Glutamatergic neuron (in vitro differentiated cells): ENCODE measurements around the gene MROH8. TPM values are rescaled to one million over a fixed set of nuclear protein-coding genes. Genes with fewer than 3 reads are reported as not detected.

Experiments
- DNase-seq: peaks from one replicate; pipeline ENCODE4 v3.0.0; 2022
- H3K27ac Mint-ChIP-seq: one replicate; pipeline ENCODE4 v1.8.0; 2020; ENCODE audit warnings: mild to moderate bottlenecking, mixed read lengths, inconsistent platforms; ENCODE audit not compliant: unreplicated experiment
- H3K27me3 Mint-ChIP-seq: one replicate; pipeline ENCODE4 v1.8.0; 2020; ENCODE audit warnings: mild to moderate bottlenecking, moderate library complexity, mixed read lengths, inconsistent platforms; ENCODE audit not compliant: unreplicated experiment
- H3K36me3 Mint-ChIP-seq: one replicate; pipeline ENCODE4 v1.8.0; 2020; ENCODE audit warnings: mild to moderate bottlenecking, mixed read lengths, inconsistent platforms; ENCODE audit not compliant: unreplicated experiment
- H3K4me1 Mint-ChIP-seq: one replicate; pipeline ENCODE4 v1.8.0; 2020; ENCODE audit warnings: mild to moderate bottlenecking, low read depth, mixed read lengths, inconsistent platforms; ENCODE audit not compliant: unreplicated experiment
- H3K4me3 Mint-ChIP-seq: one replicate; pipeline ENCODE4 v1.8.0; 2020; ENCODE audit warnings: mild to moderate bottlenecking, mixed read lengths, inconsistent platforms; ENCODE audit not compliant: unreplicated experiment
- H3K9me3 Mint-ChIP-seq: one replicate; pipeline ENCODE4 v1.8.0; 2020; ENCODE audit warnings: mild to moderate bottlenecking, moderate library complexity, mixed read lengths, inconsistent platforms; ENCODE audit not compliant: unreplicated experiment
- total RNA-seq: library from RNA; stranded (reverse); fragmentation: NEBNext Ultra II Directional; extraction: Animal tissue kit (Norgen Biotek cat#: 25700); gene quantifications from one replicate; pipeline ENCODE4 v1.2.1, GENCODE V29; 2021; ENCODE audit not compliant: unreplicated experiment
- TF ChIP-seq, protein P1 (sequence below): fragments of 200-600 bp; sonication (generic); IDR thresholded peaks from one replicate; pipeline ENCODE4 v1.5.0; 2021; ENCODE audit not compliant: partially characterized antibody, unreplicated experiment

Gene MROH8
- total RNA-seq, 1 donor from 2014 or later: 2.6 TPM

DNA sequence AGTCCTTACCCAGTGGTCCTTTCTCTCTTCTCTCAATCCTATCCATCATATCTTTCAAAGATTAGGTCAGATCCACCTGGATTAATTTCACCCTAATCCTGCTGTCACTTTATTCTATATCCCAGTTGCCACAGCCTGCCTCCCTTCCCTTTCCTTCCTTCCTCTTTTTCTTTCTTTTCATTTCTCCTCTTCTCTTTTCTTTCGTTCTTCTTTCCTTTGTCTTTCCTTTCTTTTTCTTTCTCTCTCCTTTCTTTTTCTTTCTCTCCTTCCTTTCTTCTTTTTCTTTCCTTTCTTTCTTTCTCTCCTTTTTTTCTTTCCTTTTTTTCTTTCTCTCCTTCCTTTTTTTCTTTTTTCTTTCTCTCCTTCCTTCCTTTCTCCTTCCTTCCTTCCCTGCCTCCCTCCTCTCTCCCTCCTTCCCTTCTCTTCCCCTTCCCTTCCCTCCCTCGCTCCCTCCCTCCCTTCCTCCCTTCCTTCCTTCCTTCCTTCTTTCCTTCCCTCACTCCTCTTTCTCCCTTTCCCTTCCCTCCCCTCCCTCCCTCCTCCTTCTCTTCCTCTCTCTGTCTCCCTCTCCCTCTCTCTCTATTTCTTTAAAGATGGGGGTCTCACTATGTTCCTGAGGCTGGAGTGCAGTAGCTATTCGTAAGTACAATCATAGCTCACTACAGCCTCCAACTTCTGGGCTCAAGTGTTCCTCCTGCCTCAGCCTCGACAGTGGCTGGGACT, 15.4 kb downstream of the MROH8 start:
- TF ChIP-seq, protein P1, sequence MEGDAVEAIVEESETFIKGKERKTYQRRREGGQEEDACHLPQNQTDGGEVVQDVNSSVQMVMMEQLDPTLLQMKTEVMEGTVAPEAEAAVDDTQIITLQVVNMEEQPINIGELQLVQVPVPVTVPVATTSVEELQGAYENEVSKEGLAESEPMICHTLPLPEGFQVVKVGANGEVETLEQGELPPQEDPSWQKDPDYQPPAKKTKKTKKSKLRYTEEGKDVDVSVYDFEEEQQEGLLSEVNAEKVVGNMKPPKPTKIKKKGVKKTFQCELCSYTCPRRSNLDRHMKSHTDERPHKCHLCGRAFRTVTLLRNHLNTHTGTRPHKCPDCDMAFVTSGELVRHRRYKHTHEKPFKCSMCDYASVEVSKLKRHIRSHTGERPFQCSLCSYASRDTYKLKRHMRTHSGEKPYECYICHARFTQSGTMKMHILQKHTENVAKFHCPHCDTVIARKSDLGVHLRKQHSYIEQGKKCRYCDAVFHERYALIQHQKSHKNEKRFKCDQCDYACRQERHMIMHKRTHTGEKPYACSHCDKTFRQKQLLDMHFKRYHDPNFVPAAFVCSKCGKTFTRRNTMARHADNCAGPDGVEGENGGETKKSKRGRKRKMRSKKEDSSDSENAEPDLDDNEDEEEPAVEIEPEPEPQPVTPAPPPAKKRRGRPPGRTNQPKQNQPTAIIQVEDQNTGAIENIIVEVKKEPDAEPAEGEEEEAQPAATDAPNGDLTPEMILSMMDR: no peak
- Mint-ChIP-seq H3K27me3 (peaks cover 3% of the 10 kb centered on the region), H3K4me3 (no peak overlapping the region)

DNA sequence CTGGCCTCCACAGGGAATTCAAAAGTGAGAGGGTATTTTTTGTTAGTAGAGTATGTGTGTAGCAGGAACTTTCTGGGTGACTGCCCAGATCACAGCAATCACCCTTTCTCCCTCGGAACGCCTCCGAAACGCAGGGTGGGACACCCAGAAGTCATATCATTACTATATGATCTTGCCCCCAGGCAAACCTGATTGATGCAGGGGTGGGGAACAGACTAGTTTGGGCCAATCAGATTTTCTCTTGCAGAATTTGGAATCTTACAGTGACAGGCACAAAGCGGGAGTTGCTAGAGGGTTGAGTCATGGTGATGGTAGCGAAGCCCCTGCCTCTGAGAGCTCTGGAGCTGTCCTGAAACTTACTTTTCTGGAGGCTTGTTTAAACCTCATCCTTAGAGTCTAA, 16.7 kb downstream of the MROH8 start:
- no peak overlapping the region for H3K4me3 Mint-ChIP-seq
- H3K27me3 Mint-ChIP-seq: peaks cover 3% of the 10 kb centered on the region
- no peak overlapping the region for H3K27ac Mint-ChIP-seq
- no peaks in the 10 kb centered on the region for H3K36me3 Mint-ChIP-seq
- no peaks in the 10 kb centered on the region for H3K4me1 Mint-ChIP-seq
- DNase-seq: no peak
- TF ChIP-seq, protein P1: no peak
- H3K9me3 Mint-ChIP-seq: no peaks in the 10 kb centered on the region

More for the DNA sequence above, 15.4 kb downstream of the MROH8 start:
- no peak overlapping the region for H3K27ac Mint-ChIP-seq
- peaks cover 2% of the 10 kb centered on the region for H3K9me3 Mint-ChIP-seq
- H3K36me3 Mint-ChIP-seq: no peaks in the 10 kb centered on the region
- no peak for DNase-seq
- no peaks in the 10 kb centered on the region for H3K4me1 Mint-ChIP-seq

DNA sequence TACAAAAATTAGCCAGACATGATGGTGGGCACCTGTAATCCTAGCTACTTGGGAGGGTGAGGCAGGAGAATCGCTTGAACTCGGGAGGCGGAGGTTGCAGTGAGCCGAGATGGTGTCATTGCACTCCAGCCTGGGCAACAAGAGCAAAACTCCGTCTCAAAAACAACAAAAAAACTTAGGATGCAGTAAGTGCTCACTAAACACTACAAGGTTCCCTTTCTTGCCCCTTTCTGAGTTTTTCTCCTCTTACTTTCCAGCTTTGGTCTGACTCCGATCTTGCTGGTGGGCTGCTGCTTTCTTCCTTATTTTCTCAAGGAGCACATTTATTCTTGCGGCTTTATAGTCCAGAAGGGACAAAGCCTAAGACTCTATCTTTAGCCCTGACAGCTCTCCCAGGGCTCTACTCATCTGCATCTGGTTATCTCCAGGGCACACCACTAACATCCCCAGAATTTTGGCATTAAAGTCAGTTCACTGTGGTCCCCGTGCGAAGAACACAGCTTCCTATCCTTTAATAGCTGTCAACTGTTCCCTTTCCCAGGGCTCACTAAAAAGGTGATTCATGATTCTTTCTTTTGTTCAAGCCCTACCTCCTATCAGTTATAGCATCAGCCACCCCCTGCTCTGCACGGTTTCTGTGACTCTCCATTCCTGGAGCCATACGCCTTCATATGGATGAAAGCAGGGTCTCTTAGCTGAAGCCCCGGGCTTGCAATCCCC, 17.4 kb downstream of the MROH8 start:
- no peak overlapping the region for H3K27ac Mint-ChIP-seq
- no peak for DNase-seq
- H3K36me3 Mint-ChIP-seq: no peaks in the 10 kb centered on the region
- H3K27me3 Mint-ChIP-seq: peaks cover 3% of the 10 kb centered on the region
- TF ChIP-seq, protein P1: no peak
- H3K4me1 Mint-ChIP-seq: no peaks in the 10 kb centered on the region
- no peak overlapping the region for H3K4me3 Mint-ChIP-seq
- H3K9me3 Mint-ChIP-seq: no peaks in the 10 kb centered on the region

DNA sequence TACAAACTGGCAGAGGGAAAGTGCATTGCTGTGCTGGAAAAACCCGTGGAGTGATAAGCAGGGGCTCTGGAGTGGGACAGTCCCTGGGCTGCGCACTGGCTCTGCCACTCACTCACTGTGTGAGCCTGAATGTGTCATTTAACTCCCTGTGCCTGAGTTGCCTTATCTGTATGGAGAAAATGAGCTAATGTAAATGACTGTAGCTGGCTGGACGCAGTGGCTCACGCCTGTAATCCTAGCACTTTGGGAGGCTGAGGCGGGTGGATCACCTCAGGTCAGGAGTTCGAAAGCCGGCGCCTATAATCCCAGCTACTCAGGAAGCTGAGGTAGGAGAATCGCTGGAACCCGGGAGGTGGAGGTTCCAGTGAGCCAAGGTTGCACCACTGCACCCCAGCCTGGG, 18.7 kb downstream of the MROH8 start:
- Mint-ChIP-seq H3K4me3 (no peak overlapping the region), H3K27me3 (peaks cover 3% of the 10 kb centered on the region), H3K4me1 (no peaks in the 10 kb centered on the region), H3K36me3 (no peaks in the 10 kb centered on the region), H3K9me3 (no peaks in the 10 kb centered on the region), H3K27ac (no peak overlapping the region)
- DNase-seq: no peak
- TF ChIP-seq, protein P1: no peak

DNA sequence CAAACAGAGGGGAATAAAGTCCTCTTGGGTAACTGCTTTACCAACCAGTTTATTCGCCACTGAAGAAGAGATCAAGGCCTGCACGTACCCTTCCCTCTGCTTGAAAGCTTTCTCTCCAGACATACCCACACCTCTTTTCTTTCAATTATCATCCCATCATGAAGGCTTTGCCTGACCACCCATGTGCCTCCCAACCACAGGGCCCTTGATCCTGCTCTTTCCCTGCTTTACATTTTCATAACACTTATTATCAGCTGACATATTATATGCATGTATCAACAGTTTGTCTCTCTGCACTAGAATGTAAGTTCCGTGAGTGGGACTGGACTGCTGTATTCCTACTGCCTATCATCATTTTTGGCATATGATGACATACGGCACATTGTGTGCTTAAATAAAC, 21.1 kb downstream of the MROH8 start:
- H3K4me3 Mint-ChIP-seq: no peak overlapping the region
- H3K4me1 Mint-ChIP-seq: no peaks in the 10 kb centered on the region
- no peaks in the 10 kb centered on the region for H3K9me3 Mint-ChIP-seq
- H3K27me3 Mint-ChIP-seq: peaks cover 2% of the 10 kb centered on the region
- TF ChIP-seq, protein P1: no peak
- H3K36me3 Mint-ChIP-seq: no peaks in the 10 kb centered on the region
- no peak for DNase-seq
- no peak overlapping the region for H3K27ac Mint-ChIP-seq
